ENCODE data around the gene UBC.
"Not testable (repeated sequence)": the region's sequence is repeated elsewhere in the genome, so short reads cannot be mapped to it uniquely, and the experiment has no call there.

Gene UBC

GRCh38 chr12:124930586-124930985, 16.1 kb upstream of the UBC start:
- DNase-seq: no peak

DNA sequence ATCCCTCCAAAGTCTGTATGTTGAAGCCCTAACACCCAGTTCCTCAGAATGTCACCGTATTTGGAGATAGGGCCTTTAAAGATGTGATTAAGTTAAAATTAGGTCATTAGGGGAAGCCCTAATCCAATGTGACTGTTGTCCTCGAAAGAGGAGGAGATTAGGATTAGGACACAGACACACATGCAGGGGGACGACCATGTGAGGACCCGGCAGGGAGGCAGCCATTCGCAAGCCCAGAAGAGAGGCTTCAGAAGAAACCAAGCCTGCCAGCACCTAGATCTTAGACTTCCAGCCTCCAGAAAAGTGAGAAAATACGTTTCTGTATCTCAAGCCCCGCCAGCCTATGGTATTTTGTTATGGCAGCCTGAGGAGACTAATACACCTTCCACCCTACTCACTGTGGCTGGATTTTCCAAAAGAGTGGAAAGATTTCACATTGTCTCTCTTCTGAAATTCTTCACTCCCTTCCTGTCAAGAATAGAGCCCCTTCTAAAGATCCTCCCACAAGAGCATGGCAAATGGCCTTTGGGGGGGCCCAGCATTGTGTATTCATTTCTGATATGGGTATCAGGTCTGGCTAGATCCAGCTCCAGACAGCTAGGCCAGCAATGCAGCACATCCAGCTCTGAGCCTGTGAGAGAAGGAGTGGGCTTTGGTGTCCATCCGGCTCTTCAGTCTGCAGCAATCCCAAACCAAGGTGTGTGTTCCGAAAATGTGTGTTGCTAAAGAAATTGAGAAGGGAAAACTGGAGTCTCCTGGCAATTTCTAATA, 15.4 kb upstream of the UBC start:
- no peak for DNase-seq

DNA sequence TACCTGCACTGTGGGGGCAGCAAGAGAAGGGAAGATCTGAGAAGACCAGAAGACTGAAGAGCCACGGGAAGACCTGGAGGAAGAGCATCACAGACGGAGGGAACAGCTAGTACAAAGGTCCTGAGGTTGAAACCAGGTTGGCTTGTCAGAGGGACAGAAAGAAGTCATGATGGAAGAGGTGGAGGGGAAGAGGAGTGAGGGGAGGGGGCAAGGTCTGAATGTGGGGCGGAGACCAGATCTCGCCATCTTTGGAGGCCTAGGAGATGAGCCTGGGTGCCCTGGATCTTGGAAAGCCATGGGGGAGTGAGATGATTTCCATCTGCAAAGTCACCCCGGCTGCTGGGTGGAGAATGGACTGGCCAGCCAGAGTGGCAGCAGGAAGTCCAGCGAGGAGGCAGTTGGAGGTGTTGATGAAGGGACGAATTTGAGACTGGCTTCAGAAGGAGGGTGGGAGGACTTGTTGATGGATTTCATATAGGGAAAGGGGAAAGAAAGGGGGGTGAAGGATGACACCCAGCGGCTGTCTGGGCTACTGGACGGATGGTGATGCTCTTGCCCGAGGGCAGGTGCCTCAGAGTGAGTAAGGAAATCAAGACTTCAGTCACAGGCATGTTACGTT, 14.6 kb upstream of the UBC start:
- no peak for DNase-seq

DNA sequence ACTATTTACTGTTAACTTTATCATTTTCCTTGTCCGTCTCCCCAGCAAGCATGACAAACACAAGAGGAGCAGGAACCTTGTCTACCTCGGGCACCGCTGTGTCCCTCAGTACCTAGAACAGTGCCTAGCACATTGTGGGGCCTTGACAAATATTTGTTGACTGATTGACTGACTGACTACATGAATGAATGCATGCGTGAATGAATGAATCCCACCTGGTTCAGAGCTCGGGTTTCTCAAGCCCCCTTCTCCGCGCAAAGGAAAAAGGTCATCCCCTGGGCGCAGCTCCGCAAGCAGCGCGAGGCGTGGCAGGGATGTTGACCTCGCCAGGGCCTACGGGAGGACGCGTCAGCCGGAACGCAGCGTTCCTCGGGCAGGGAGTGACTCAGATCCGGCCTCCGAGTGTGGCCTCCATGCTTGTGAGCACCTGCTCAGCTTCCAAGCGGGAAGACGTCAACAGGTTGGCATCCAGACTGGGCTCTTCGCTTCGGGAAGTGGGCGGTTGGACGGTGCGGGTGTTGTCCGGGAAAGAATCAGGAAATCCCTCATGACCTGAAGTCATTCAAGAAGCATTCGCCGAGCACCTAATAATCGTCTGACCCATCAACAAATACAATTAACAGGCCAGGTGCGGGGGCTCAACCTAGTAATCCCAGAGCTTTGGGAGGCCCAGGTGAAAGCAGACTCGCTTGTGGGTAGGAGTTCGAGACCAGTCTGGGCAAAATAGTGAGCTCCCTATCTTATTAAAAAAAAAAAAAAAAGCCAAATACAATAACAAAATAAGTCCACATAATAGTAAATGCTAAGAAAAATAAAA, 13.9 kb upstream of the UBC start:
- no peak for DNase-seq

GRCh38 chr12:124927201-124928094, 13.0 kb upstream of the UBC start:
- DNase-seq: no peak

- not testable (repeated sequence) for DNase-seq
Observed at GRCh38 chr12:124925782-124926181, 11.3 kb upstream of the UBC start.

- DNase-seq: no peak
Observed at GRCh38 chr12:124925117-124925516, 10.7 kb upstream of the UBC start.

GRCh38 chr12:124923905-124924734, 9.7 kb upstream of the UBC start:
- no peak for DNase-seq

DNA sequence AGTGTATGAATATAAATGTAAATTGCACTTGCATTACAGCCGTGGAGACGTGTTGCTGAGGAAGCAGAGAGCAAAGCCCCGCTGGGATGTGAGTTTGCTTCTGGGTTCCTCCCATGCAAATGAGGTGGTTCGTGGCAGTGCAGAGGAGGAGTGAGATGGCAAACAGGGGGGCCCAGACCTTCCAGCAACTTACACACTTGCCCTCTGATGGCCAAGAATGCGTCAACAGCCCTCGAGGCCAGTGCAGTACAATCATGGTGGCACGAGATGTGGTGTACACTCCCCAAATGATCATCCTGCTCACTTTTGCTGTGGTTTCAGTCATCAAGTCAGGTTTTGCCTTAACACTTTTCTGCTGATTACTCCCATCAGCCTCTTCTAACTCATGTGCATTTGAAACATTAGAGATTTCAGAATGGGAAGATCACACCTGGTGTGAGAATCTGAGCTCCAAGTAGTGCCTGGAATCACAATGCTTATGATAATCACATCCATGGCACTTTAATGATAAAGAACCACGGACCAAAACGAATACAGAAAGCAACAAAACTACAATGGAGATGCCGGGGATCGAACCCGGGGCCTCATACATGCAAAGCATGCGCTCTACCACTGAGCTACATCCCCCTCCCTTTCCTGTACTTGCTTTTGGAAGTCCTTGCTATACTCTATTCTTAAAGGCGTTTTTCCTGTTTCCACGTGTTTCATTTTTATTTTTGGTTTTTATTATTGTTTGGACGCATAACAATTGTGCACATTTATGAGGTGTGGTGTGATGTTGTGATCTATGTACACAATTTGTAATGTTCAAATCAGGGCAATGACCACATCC, 7.0 kb upstream of the UBC start:
- no peak for DNase-seq

GRCh38 chr12:124920353-124920935, 6.0 kb upstream of the UBC start:
- no peak for DNase-seq

DNA sequence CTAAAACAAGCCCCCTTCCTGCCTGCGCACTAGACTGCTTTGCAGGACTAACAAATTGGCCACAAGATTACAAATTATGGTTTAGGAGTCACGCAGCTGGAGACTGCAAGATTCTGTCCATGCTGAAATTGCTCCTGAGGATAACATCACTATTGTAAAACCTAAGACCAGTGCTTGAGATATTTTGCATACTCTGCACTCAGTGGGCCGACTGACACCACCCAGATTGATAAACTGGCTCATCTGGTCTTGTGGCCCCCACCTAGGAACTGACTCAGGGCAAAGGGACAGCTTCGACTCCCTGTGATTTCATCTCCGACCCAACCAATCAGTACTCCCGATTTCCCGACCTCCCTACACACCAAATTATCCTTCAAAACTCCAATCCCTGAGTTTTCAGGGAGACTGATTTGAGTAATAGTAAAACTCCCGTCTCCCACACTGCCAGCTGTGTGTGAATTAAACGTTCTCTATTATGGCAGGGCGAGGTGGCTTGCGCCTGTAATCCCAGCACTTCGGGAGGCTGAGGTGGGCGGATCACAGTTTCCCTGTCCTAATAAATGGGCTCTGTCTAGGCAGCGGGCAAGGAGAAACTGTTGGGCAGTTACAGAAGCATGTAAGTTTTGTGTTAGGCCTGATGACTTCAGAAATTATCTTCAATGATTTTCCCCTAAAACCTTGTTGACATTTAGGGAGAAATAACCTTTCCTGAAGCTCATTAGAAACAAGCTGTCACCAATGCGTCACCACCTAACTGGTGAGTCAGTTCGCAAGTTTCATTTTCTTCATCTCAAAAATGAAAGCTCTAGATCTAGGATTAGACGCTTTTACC, 5.3 kb upstream of the UBC start:
- DNase-seq: no peak

DNA sequence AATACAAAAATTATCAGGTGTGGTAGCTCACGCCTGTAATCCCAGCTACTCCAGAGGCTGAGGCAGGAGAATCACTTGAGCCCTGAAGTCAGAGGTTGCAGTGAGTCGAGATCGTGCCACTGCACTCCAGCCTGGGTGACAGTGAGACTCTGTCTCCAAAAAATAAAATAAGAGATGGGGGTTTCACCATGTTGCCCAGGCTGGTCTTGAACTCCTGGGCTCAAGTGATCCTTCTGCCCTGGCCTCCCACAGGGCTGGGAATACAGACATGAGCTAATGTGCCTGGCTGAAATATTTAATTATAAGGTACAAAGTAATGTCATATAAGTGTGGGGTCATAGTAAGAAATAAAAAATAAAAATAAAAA, 4.2 kb upstream of the UBC start:
- not testable (repeated sequence) for DNase-seq

DNA sequence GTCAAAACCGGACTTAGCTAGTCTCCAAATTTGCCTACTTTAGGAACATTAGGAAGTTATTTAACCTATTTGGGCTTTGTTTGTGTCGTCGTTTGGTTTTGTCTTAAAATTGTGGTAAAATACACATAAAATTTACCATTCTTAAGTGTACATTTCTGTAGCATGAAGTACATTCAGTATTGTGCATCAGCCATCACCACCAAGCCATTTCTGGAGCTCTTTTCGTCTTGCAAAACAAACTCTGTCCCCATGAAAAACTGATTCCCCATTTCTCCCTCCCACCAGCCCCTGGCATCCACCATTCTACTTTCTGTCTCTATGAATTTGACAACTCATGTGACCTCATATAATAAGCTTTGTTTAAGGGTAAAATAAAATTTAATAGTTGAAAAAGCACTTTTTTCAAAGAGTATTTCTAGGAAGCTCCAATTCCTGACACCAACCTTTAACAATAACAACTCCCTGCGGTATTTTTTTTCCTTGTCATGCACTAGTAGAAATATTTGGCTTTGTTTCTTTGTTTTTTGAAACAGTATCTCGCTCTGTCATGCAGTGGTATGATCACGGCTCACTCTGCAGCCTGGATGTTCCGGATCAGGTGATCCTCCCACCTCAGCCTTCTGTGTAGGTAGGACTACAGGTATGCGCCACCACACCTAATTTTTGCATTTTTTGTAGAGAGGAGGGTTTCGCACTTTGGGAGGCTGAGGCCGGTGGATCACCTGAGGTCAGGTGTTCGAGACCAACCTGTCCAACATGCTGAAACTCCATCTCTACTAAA, 3.6 kb upstream of the UBC start:
- no peak for DNase-seq

DNA sequence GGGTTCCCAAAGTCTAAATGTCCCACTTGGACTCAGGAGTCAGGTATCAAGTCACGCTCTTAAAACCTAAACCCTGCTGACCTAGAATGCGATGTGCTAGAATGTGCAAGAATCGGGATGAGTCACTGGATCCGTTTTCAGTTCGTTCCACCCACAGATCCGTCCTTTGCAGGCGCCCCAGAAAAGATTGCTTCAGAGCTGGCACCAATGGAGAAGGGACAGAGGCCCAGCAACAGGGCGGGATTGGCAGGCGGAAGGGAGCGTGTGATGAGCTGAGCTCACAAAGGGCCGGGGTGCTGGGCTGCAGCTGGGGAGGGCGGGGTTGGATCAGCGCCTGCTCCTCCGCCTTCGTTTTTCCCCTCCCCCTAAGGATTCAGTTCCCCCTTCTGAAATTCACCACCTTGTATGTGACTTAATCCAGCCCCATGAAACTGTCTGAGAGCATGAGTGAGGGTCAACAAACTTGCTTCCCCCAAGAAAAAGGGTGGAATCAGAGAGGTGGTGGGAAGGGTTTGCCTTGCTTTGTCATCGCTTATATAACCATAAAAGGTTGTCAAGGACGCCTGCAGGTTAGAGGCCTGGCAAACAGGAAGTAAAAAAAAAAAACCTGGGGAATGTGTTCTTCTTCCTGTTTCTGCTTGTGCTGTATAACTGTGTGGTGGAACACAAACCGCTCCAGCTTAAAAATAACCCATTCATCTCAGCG, 2.8 kb upstream of the UBC start:
- DNase-seq: no peak

GRCh38 chr12:124916374-124917134, 2.1 kb upstream of the UBC start:
- DNase-seq: no peak

GRCh38 chr12:124915239-124916236, 1.1 kb upstream of the UBC start:
- no peak for DNase-seq
